SKM-1 treated with dmso at 0.1 percent for 144 hours (cell line): ENCODE measurements around the gene AK5.

Experiments
- DNase-seq: peaks from one replicate; lab custom pipeline; 2025; ENCODE audit not compliant: unreplicated experiment; lab: John Stamatoyannopoulos, UW

AK5 gene

DNA sequence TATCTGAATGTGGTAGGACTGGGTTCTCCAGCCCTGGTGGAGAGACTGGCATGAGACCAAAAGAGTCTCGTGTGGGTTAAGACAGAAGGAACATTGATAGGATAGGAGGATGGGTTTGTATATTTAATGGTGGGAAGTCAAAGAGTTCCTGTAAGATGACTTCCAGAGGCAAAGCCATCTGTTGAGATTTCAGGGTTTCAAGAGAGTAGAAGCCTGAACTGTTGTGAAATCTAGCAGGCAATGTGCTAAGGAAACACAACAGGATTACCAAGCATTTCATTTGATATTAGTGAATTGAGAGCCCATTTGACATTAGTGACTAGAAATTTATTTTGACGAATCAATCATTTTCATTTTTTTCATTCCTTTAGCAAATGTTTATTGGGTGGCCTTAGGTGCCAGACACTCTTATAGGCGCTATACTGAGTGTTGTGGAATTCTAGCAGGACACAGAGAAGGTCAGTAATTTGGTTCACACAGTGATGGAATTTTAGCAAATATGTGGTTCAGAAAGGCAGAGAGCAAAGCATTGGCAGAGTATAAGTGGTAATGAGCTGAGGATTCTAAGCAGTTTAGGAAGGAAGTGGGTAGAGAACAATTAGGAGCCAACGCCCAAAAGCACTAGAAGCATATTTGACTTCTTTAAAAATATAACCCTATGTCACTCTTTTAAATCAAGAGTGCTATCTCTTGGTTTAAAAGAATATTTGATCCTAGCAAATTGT is 149.3 kb downstream of the AK5 start:
- DNase-seq, result peak; percentile 47

DNA sequence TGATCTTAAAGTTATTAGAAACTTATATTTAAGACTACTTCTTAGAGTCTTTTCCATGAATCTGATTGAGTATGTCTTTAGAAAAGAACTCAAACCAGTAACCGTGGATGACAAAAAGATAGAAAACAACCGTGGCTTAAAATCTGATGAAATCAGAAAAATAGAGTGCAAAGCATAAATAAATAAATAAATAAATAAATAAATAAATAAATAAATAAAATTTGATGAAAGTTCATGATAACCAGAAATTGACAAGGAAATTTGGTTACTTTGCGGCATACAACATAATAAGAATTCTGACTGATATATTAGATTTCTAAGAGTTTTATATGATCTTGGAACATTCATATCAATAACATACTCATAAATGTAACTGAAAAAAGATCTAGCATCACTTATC is 152.1 kb downstream of the AK5 start:
- no peak for DNase-seq

- DNase-seq, result no peak
These were observed 153.1 kb downstream of the AK5 start for GRCh38 chr1:77434967-77435366.

- no peak for DNase-seq
These were observed 156.6 kb downstream of the AK5 start for GRCh38 chr1:77438236-77438913.

DNA sequence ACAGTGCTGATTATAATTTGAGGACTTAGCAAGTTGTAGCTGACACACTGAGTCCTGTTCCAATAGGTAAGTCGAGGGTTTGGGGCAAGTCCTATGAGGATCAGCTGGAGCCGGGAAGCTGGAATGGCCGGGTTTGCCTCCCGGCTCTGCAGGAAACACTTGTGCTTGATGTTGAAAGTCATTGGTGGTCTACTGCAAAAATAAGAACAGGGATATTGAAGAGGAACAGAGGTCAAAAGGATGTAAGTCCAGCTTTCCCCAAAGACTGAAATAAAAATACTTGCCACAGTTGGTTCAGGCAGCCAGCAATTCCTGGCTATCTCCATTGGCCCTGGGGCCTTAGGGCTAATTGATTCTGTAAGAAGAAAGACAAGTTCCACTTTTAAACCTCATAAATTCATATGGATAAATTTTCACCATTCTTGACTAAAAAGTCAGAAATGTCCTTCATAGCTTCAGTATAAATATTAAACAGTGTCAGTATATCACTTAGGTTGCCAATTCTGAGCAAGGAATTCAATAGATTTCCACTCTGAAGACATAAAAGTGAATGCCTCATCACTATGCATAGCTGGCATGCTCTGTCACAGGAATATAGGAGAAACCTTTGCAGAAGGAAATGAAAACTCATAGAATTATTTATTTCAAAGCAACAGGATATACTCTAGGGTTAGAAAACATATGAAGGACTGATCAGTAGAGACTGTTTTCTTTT is 165.2 kb downstream of the AK5 start:
- no peak for DNase-seq

DNA sequence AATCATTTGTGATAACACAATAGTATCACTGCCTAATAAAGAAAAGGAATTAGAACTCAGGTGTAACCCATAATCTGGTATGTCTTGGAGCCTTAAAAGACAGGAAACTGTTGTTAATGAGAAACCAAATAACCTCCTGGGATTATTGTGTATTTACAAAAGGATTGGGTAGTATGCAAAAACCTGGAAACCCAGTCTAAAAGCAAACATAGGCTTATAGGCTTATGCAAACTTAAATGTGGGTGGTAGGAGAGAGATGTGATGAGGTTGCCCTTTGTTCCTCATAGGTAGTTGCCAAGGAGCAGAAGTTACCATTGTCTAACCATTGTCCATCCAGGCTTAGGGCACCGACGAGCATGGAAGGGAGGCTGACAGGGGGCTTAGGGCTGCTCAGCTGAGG is 165.8 kb downstream of the AK5 start:
- no peak for DNase-seq

GRCh38 chr1:77459881-77460280 is 178.1 kb downstream of the AK5 start:
- DNase-seq, result no peak

DNA sequence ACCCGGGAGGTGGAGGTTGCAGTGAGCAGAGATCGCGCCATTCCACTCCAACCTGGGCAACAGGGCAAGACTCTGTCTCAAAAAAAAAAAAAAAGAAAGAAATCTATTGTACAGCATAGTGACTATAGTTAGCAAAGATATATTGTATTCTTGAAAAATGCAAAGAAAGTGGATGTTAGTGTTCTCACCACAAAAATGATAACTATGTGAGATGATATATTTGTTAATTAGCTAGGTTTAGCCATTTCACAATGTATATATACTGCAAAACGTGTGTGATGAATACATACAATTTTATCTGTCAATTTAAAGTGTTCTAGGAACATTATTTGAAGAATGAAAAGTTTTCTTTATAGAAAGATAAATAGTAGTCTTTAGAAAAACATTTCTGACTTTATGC is 179.9 kb downstream of the AK5 start:
- DNase-seq, result no peak

DNA sequence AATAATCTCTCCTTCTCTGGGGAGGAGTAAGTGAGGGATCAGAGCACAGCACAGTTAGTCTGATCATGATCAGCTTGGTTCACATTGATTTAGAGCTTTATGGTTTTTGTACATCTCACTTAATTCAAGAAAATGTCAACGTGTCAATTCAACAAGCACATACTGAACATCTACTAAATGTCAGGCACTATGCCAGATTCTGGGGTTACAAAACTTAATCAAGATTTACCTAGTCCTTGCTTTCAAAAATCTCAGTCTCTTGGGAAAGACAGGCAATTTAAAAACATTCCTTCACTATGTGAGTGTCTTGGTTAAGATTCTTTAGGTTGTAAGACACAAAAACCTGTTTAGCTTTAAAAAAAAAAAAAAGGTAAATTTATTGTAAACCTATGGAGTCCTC is 181.4 kb downstream of the AK5 start:
- no peak for DNase-seq

DNA sequence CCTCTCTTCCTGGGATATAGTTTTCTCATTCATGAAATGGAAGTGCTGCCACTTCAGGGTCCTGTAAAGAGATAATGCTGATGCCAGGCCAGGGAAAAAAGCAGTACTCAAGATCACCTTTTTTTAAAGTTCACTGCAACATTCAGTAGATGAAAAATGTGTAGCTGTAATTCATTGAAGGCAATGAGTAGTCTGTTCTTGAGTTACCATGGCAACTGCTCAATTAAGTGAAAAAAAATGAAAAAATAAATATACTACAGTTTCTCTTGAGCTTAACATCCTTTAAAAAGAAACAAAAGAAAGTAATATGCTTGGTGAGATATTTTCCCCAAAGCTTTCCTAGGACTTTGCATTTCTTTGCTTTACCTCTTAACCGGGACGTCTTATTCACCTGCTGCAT is 183.3 kb downstream of the AK5 start:
- no peak for DNase-seq

GRCh38 chr1:77465922-77466321 is 184.1 kb downstream of the AK5 start:
- no peak for DNase-seq

- no peak for DNase-seq
These were observed 185.3 kb downstream of the AK5 start for GRCh38 chr1:77467021-77467595.

GRCh38 chr1:77467741-77468140 is 185.9 kb downstream of the AK5 start:
- DNase-seq, result no peak

- no peak for DNase-seq
These were observed 186.6 kb downstream of the AK5 start for GRCh38 chr1:77468257-77468948.

GRCh38 chr1:77468949-77469710 is 187.3 kb downstream of the AK5 start:
- no peak for DNase-seq

- DNase-seq, result no peak
These were observed 189.9 kb downstream of the AK5 start for GRCh38 chr1:77471691-77472090.

GRCh38 chr1:77473690-77474089 is 191.9 kb downstream of the AK5 start:
- DNase-seq, result no peak

GRCh38 chr1:77475641-77476040 is 193.8 kb downstream of the AK5 start:
- peak; percentile 56 for DNase-seq

DNA sequence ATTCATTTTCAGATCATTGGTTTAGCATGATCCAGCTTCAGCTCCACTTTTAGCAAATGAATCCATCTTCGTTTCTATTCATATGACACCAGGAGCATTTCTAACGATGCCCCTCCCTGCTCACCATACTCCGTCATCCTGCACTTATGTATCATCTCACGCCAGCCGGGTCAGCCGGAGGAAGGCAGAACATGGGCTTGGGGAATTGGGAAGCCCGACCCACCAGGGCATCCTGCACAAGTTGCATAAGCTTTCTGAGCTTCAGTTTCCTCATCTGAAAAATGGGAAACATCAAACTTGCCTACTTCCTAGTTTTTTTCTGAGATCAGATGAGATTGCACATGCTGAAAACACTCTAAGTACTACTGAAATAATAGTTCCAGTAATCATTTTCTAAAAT is 194.7 kb downstream of the AK5 start:
- DNase-seq, result peak; percentile 38

- no peak for DNase-seq
These were observed 202.5 kb downstream of the AK5 start for GRCh38 chr1:77484334-77484733.

- DNase-seq, result no peak
These were observed 203.1 kb downstream of the AK5 start for GRCh38 chr1:77484926-77485325.
